ENCODE results near the gene PDIA6.

The PDIA6 gene

DNA sequence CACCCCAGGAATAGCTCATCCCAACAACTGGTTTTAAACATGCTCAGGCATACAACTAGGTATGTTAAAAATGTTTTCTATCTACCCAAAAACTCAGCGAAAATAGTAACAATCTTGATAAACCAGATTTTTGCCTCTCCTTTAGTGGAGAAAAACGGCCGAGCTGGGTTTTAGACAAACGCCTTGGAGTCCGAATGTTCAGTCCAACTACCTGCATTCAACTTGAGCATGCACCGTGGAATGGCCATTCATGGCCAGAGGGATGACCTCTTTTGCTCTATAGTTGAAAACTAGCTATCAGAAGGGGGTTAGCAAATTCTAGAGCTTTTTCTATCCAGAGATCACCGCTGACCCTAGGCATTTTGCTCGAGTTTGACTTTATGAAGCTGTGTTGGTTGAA is 30.8 kb downstream of the PDIA6 start:
- no peak for TF ChIP-seq TAF1 (IDR thresholded peaks at IDR 0.05; ENCODE audit: borderline replicate concordance, insufficient read depth, low read length)
- TF ChIP-seq SIN3A (IDR thresholded peaks at IDR 0.05; ENCODE audit: borderline replicate concordance, insufficient read depth, low read length), result no peak
- TF ChIP-seq FOXP2 (optimal IDR thresholded peaks at IDR 0.05; ENCODE audit: borderline replicate concordance, extremely low read depth, extremely low read length, insufficient read depth), result no peak
- TF ChIP-seq, protein P1, sequence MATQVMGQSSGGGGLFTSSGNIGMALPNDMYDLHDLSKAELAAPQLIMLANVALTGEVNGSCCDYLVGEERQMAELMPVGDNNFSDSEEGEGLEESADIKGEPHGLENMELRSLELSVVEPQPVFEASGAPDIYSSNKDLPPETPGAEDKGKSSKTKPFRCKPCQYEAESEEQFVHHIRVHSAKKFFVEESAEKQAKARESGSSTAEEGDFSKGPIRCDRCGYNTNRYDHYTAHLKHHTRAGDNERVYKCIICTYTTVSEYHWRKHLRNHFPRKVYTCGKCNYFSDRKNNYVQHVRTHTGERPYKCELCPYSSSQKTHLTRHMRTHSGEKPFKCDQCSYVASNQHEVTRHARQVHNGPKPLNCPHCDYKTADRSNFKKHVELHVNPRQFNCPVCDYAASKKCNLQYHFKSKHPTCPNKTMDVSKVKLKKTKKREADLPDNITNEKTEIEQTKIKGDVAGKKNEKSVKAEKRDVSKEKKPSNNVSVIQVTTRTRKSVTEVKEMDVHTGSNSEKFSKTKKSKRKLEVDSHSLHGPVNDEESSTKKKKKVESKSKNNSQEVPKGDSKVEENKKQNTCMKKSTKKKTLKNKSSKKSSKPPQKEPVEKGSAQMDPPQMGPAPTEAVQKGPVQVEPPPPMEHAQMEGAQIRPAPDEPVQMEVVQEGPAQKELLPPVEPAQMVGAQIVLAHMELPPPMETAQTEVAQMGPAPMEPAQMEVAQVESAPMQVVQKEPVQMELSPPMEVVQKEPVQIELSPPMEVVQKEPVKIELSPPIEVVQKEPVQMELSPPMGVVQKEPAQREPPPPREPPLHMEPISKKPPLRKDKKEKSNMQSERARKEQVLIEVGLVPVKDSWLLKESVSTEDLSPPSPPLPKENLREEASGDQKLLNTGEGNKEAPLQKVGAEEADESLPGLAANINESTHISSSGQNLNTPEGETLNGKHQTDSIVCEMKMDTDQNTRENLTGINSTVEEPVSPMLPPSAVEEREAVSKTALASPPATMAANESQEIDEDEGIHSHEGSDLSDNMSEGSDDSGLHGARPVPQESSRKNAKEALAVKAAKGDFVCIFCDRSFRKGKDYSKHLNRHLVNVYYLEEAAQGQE (IDR thresholded peaks at IDR 0.05; ENCODE audit: insufficient read depth in 1 of 2, low read depth in 2 of 2, low read length in 2 of 2), result no peak
- TF ChIP-seq POLR2AphosphoS5 (IDR thresholded peaks at IDR 0.05; ENCODE audit: low read depth, low read length), result peak; percentile 25; the same call in 1 of the 2 replicates

DNA sequence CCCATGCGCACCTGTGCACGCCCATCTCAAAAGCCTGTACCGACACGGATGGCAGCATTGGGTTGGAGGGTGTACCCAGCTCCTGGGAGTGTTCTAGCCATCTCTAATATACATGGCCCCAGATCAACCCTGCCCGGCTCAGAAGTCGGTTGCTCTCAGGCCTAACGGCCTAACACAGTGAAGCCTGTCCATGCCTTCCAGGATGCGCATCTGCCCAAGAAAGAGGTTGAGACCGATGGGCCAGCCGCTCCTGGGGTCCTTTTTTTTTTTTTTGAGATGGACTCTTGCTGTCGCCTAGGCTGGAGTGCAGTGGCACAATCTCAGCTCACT is 32.1 kb downstream of the PDIA6 start:
- TF ChIP-seq POLR2AphosphoS5 (IDR thresholded peaks at IDR 0.05; ENCODE audit: low read depth, low read length) (no peak), FOXP2 (optimal IDR thresholded peaks at IDR 0.05; ENCODE audit: borderline replicate concordance, extremely low read depth, extremely low read length, insufficient read depth) (no peak), TAF1 (IDR thresholded peaks at IDR 0.05; ENCODE audit: borderline replicate concordance, insufficient read depth, low read length) (no peak), SIN3A (IDR thresholded peaks at IDR 0.05; ENCODE audit: borderline replicate concordance, insufficient read depth, low read length) (no peak)
- TF ChIP-seq, protein P1 (IDR thresholded peaks at IDR 0.05; ENCODE audit: insufficient read depth in 1 of 2, low read depth in 2 of 2, low read length in 2 of 2), result no peak

DNA sequence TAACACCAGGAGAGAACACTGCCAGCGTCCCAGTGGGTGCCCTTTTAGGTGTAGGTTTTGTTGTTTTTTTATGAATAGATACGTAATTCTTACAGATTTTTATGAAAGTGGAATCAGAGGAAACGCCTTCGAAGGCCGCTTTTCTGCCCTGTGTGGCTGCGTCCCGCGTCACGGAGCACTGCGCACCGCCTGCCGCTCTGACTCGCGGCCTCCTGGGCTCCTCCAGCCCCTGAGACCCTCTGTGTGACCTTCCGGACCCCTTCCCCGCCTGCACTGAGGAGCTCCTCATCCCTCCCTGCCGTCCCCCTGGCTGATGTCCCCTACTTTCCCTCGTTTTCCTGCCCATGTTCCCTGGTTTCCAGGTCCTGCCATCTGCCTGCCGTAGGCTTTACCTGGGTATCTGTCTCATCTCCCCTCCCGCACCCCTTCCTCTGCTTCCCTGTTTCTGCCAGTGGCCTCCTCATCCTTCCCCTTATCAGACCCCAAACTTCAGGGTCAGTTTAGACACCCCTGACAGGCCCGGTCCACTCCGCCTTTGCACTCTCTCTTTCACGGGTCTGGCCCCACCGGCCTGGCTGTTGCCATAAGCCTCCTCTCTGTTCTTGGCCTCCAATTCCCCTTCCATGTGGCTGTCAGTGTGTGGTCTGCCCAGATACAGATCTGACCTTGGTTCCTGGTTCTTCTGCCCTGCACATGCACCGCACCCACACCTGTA is 32.7 kb downstream of the PDIA6 start:
- TF ChIP-seq SIN3A (IDR thresholded peaks at IDR 0.05; ENCODE audit: borderline replicate concordance, insufficient read depth, low read length), result no peak
- TF ChIP-seq FOXP2 (optimal IDR thresholded peaks at IDR 0.05; ENCODE audit: borderline replicate concordance, extremely low read depth, extremely low read length, insufficient read depth), result no peak
- TF ChIP-seq TAF1 (IDR thresholded peaks at IDR 0.05; ENCODE audit: borderline replicate concordance, insufficient read depth, low read length), result no peak
- TF ChIP-seq, protein P1 (IDR thresholded peaks at IDR 0.05; ENCODE audit: insufficient read depth in 1 of 2, low read depth in 2 of 2, low read length in 2 of 2), result no peak
- no peak for TF ChIP-seq POLR2AphosphoS5 (IDR thresholded peaks at IDR 0.05; ENCODE audit: low read depth, low read length)

DNA sequence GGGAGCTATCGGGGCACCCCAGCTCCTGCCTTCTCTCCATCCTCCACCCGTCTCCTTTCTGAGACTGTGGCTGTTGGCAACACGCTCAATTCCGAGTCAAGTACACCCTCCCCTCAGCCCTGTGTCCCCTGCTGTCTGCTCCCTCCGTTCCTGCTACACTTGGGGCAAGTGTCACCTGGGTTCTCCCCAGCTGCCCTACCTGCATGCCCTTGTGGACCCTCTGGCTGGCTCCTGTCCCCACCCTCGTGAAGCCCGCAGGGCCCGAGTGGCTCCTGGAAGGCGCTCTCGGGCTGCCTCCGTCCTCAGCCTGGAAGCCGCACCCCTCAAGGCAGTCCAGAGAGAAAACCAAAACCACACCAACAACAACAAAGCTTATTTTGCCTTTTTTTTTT is 33.9 kb downstream of the PDIA6 start:
- no peak for TF ChIP-seq POLR2AphosphoS5 (IDR thresholded peaks at IDR 0.05; ENCODE audit: low read depth, low read length)
- TF ChIP-seq TAF1 (IDR thresholded peaks at IDR 0.05; ENCODE audit: borderline replicate concordance, insufficient read depth, low read length), result no peak
- no peak for TF ChIP-seq SIN3A (IDR thresholded peaks at IDR 0.05; ENCODE audit: borderline replicate concordance, insufficient read depth, low read length)
- TF ChIP-seq, protein P1 (IDR thresholded peaks at IDR 0.05; ENCODE audit: insufficient read depth in 1 of 2, low read depth in 2 of 2, low read length in 2 of 2), result no peak
- TF ChIP-seq FOXP2 (optimal IDR thresholded peaks at IDR 0.05; ENCODE audit: borderline replicate concordance, extremely low read depth, extremely low read length, insufficient read depth), result no peak

All from PFSK-1 (cell line).